ENCODE data around the gene ARHGAP15. TPM values are rescaled to one million over a fixed set of nuclear protein-coding genes. Genes with fewer than 3 reads are reported as not detected.
A peak's percentile ranks its signal among the peaks of the same experiment; 100 is the strongest.

The ARHGAP15 gene
- total and polyA plus RNA-seq, 5 experiments from 2014 or later = 130 to 299 (median 217) TPM

GRCh38 chr2:143433251-143433650 is 304.0 kb downstream of the ARHGAP15 start:
- no peak for ATAC-seq
- Mint-ChIP-seq H3K4me3 (no peak overlapping the region), H3K4me1 (peaks cover 9 to 46% (median 26%) of the 10 kb centered on the region in 4 donors), H3K9me3 (no peaks in the 10 kb centered on the region), H3K27ac (peak overlapping the region in 1 of 10 donors; percentile 4), H3K36me3 (peaks cover 0 to 37% (median 12%) of the 10 kb centered on the region in 3 donors), H3K27me3 (no peaks in the 10 kb centered on the region)
- DNase-seq = no peak
- POLR2A ChIA-PET = interaction anchor here (0.5 kb wide), 1 partner anchor 17 kb away, joined by 3 read pairs; no protein-coding TSS in a partner anchor

GRCh38 chr2:143433840-143434239 is 304.6 kb downstream of the ARHGAP15 start:
- ATAC-seq = no peak
- Mint-ChIP-seq H3K27me3 (no peaks in the 10 kb centered on the region), H3K36me3 (peaks cover 0 to 43% (median 12%) of the 10 kb centered on the region in 3 donors), H3K27ac (peak overlapping the region in 2 of 10 donors; percentile 3 to 19), H3K4me3 (no peak overlapping the region), H3K4me1 (peaks cover 8 to 43% (median 21%) of the 10 kb centered on the region in 4 donors), H3K9me3 (no peaks in the 10 kb centered on the region)
- POLR2A ChIA-PET = no interaction called here
- DNase-seq = no peak

- H3K4me3 Mint-ChIP-seq = no peak overlapping the region
- H3K4me1 Mint-ChIP-seq = peaks cover 8 to 37% (median 19%) of the 10 kb centered on the region in 4 donors
- peak overlapping the region in 4 of 10 donors; percentile 3 to 25 (median 18) for H3K27ac Mint-ChIP-seq
- no peaks in the 10 kb centered on the region for H3K27me3 Mint-ChIP-seq
- ATAC-seq = no peak
- no peaks in the 10 kb centered on the region for H3K9me3 Mint-ChIP-seq
- POLR2A ChIA-PET = no interaction called here
- no peak for DNase-seq
- H3K36me3 Mint-ChIP-seq = peaks cover 0 to 48% (median 13%) of the 10 kb centered on the region in 3 donors
These were observed 305.2 kb downstream of the ARHGAP15 start for GRCh38 chr2:143434445-143434844.

- ATAC-seq = no peak
- H3K27me3 Mint-ChIP-seq = no peaks in the 10 kb centered on the region
- no peak overlapping the region for H3K4me3 Mint-ChIP-seq
- peak overlapping the region in 2 of 10 donors; percentile 3 to 31 for H3K27ac Mint-ChIP-seq
- H3K36me3 Mint-ChIP-seq = peaks cover 0 to 53% (median 14%) of the 10 kb centered on the region in 3 donors
- no peaks in the 10 kb centered on the region for H3K9me3 Mint-ChIP-seq
- DNase-seq = no peak
- H3K4me1 Mint-ChIP-seq = peaks cover 8 to 33% (median 17%) of the 10 kb centered on the region in 4 donors
- POLR2A ChIA-PET = no interaction called here
These were observed 305.9 kb downstream of the ARHGAP15 start for GRCh38 chr2:143435131-143435530.

DNA sequence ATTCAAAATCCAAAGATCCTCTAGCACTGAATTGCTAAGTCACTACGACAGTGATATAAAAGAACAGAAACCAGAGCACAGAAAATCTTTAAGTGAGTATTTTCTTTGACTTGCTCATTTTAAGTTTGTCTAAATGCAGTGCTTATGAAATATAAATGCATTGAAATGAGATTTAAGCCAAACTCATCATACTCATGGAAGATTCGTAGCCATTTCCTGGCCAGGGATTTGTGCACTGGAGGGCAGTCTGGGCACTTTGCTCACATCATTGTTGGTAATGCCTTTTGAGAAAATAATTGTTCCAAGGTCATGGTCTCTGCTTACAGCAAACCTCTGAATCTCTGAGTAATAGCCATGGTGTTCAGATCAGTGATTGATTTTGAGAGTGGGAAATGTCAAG is 307.7 kb downstream of the ARHGAP15 start:
- POLR2A ChIA-PET = no interaction called here
- H3K4me1 Mint-ChIP-seq = peaks cover 10 to 25% (median 16%) of the 10 kb centered on the region in 4 donors
- H3K27ac Mint-ChIP-seq = no peak overlapping the region
- no peak overlapping the region for H3K4me3 Mint-ChIP-seq
- no peaks in the 10 kb centered on the region for H3K27me3 Mint-ChIP-seq
- DNase-seq (no peak), ATAC-seq (no peak)
- H3K36me3 Mint-ChIP-seq = peaks cover 0 to 71% (median 19%) of the 10 kb centered on the region in 3 donors
- no peaks in the 10 kb centered on the region for H3K9me3 Mint-ChIP-seq

GRCh38 chr2:143440411-143441012 is 311.3 kb downstream of the ARHGAP15 start:
- H3K4me1 Mint-ChIP-seq = peaks cover 2 to 10% (median 9%) of the 10 kb centered on the region in 4 donors
- H3K9me3 Mint-ChIP-seq = peaks cover 0 to 2% (median 0%) of the 10 kb centered on the region in 9 donors
- ATAC-seq (no peak), DNase-seq (no peak)
- H3K4me3 Mint-ChIP-seq = no peak overlapping the region
- H3K27ac Mint-ChIP-seq = peak overlapping the region in 7 of 10 donors; percentile 4 to 56 (median 39)
- POLR2A ChIA-PET = interaction anchor here (1.2 kb wide), 1 partner anchor 13 kb away, joined by 3 read pairs; no protein-coding TSS in a partner anchor
- H3K36me3 Mint-ChIP-seq = peaks cover 0 to 77% (median 29%) of the 10 kb centered on the region in 3 donors
- H3K27me3 Mint-ChIP-seq = no peaks in the 10 kb centered on the region

GRCh38 chr2:143442193-143442592 is 313.0 kb downstream of the ARHGAP15 start:
- H3K36me3 Mint-ChIP-seq = peaks cover 0 to 71% (median 22%) of the 10 kb centered on the region in 3 donors
- peaks cover 3 to 10% (median 9%) of the 10 kb centered on the region in 4 donors for H3K4me1 Mint-ChIP-seq
- POLR2A ChIA-PET = no interaction called here
- ATAC-seq (no peak), DNase-seq (no peak)
- H3K9me3 Mint-ChIP-seq = peaks cover 0 to 3% (median 0%) of the 10 kb centered on the region in 9 donors
- H3K27me3 Mint-ChIP-seq = no peaks in the 10 kb centered on the region
- H3K4me3 Mint-ChIP-seq = no peak overlapping the region
- H3K27ac Mint-ChIP-seq = peak overlapping the region in 6 of 10 donors; percentile 9 to 60 (median 27)

- POLR2A ChIA-PET = interaction anchor here (0.5 kb wide), 1 partner anchor 298 kb away, joined by 3 read pairs; no protein-coding TSS in a partner anchor
- DNase-seq (no peak), ATAC-seq (no peak)
- peaks cover 27 to 61% (median 58%) of the 10 kb centered on the region in 4 donors for H3K4me1 Mint-ChIP-seq
- peak overlapping the region in 7 of 10 donors; percentile 12 to 75 (median 51) for H3K27ac Mint-ChIP-seq
- H3K9me3 Mint-ChIP-seq = peaks cover 0 to 2% (median 0%) of the 10 kb centered on the region in 9 donors
- H3K4me3 Mint-ChIP-seq = peak overlapping the region in 2 of 10 donors; percentile 11 to 53
- H3K36me3 Mint-ChIP-seq = peaks cover 0 to 29% (median 16%) of the 10 kb centered on the region in 3 donors
- H3K27me3 Mint-ChIP-seq = no peaks in the 10 kb centered on the region
These were observed 322.5 kb downstream of the ARHGAP15 start for GRCh38 chr2:143451642-143452281.

GRCh38 chr2:143452817-143453451 is 323.7 kb downstream of the ARHGAP15 start:
- DNase-seq (peak in 8 of 10 donors; percentile 12 to 66 (median 45)), ATAC-seq (peak; percentile 89 to 96)
- Mint-ChIP-seq H3K27ac (peak overlapping the region in 6 of 10 donors; percentile 1 to 74 (median 38)), H3K4me1 (peaks cover 22 to 56% (median 53%) of the 10 kb centered on the region in 4 donors), H3K9me3 (peaks cover 0 to under 1% (median 0%) of the 10 kb centered on the region in 9 donors), H3K4me3 (peak overlapping the region in 7 of 10 donors; percentile 8 to 53 (median 43)), H3K27me3 (no peaks in the 10 kb centered on the region), H3K36me3 (peaks cover 0 to 23% (median 15%) of the 10 kb centered on the region in 3 donors)
- POLR2A ChIA-PET = interaction anchor here (1.0 kb wide), 1 partner anchor 12 kb away, joined by 3 read pairs; no protein-coding TSS in a partner anchor

GRCh38 chr2:143453981-143454511 is 324.8 kb downstream of the ARHGAP15 start:
- POLR2A ChIA-PET = no interaction called here
- peak overlapping the region in 1 of 10 donors; percentile 73 for H3K27ac Mint-ChIP-seq
- ATAC-seq = no peak
- no peak for DNase-seq
- H3K9me3 Mint-ChIP-seq = no peaks in the 10 kb centered on the region
- H3K27me3 Mint-ChIP-seq = no peaks in the 10 kb centered on the region
- peaks cover 4 to 30% (median 20%) of the 10 kb centered on the region in 3 donors for H3K36me3 Mint-ChIP-seq
- no peak overlapping the region for H3K4me3 Mint-ChIP-seq
- H3K4me1 Mint-ChIP-seq = peaks cover 16 to 50% (median 44%) of the 10 kb centered on the region in 4 donors

DNA sequence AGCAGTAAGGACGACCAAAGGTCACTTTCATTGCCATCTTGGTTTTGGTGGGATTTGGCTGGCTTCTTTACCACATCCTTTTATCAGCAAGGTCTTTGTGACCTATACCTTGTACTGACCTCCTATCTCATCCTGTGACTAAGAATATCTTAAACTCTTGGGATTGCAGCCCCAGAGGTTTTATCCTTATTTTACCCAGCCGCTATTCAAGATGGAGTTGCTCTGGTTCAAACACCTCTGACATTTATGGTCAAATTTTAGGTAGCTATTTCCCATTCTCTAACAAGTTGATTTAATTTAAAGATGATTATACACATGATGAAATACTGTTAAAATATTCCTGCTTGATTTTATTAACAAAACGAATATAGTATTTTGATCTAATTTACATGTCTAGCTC is 326.1 kb downstream of the ARHGAP15 start:
- POLR2A ChIA-PET = no interaction called here
- Mint-ChIP-seq H3K27me3 (no peaks in the 10 kb centered on the region), H3K36me3 (peaks cover 4 to 31% (median 24%) of the 10 kb centered on the region in 3 donors), H3K9me3 (no peaks in the 10 kb centered on the region), H3K4me1 (peaks cover 13 to 40% (median 36%) of the 10 kb centered on the region in 4 donors), H3K4me3 (no peak overlapping the region), H3K27ac (no peak overlapping the region)
- DNase-seq (no peak), ATAC-seq (no peak)

Measured in naive thymus-derived CD8-positive, alpha-beta T cell (primary cell).